GM19468 (cell line): ENCODE data around the gene USP21.
A peak's percentile ranks its signal among the peaks of the same experiment; 100 is the strongest.

ENCODE experiments used
- ATAC-seq: cut with Tn5 transposase; IDR thresholded peaks from one replicate; pipeline ENCODE4 v1.9.1; 2021; ENCODE audit warnings: mild to moderate bottlenecking, moderate library complexity, moderate number of reproducible peaks; ENCODE audit not compliant: unreplicated experiment; ENCODE audit errors: extremely low read depth

The USP21 gene

GRCh38 chr1:161132410-161133219 lies 26.7 kb upstream of the USP21 start, which contains the start of gene DEDD:
Gene DEDD, minus strand, starts transcription at chr1:161132667. Its CDS starts 8,205 bp downstream, at chr1:161124462.
- ATAC-seq = peak; percentile 88

GRCh38 chr1:161133220-161133740 lies 26.0 kb upstream of the USP21 start:
- no peak for ATAC-seq

GRCh38 chr1:161137881-161138280 lies 21.4 kb upstream of the USP21 start:
- no peak for ATAC-seq

- no peak for ATAC-seq
Measured at GRCh38 chr1:161138431-161138830, 20.9 kb upstream of the USP21 start.

GRCh38 chr1:161139766-161140165 lies 19.5 kb upstream of the USP21 start:
- ATAC-seq = no peak

GRCh38 chr1:161140755-161141400 lies 18.4 kb upstream of the USP21 start:
- ATAC-seq = no peak

- ATAC-seq = no peak
Measured at GRCh38 chr1:161145832-161146231, 13.5 kb upstream of the USP21 start.

GRCh38 chr1:161153176-161153575 lies 6.1 kb upstream of the USP21 start:
- ATAC-seq = no peak

- ATAC-seq = peak; percentile 63
Measured at GRCh38 chr1:161153682-161154337, 5.5 kb upstream of the USP21 start, which contains the start of gene UFC1. Gene UFC1, plus strand, starts transcription at chr1:161153978. Its CDS starts 20 bp downstream, at chr1:161153998.

- ATAC-seq = no peak
Measured at GRCh38 chr1:161157867-161158266, 1.4 kb upstream of the USP21 start.

- ATAC-seq = no peak
Measured at GRCh38 chr1:161158316-161159010, 837 bp upstream of the USP21 start.

GRCh38 chr1:161159913-161160243 lies 578 bp downstream of the USP21 start:
- no peak for ATAC-seq

GRCh38 chr1:161160671-161161145 lies 1.4 kb downstream of the USP21 start:
- ATAC-seq = no peak

GRCh38 chr1:161161652-161162051 lies 2.4 kb downstream of the USP21 start:
- no peak for ATAC-seq

- ATAC-seq = no peak
Measured at GRCh38 chr1:161162052-161162451, 2.8 kb downstream of the USP21 start.

GRCh38 chr1:161162806-161163205 lies 3.5 kb downstream of the USP21 start:
- no peak for ATAC-seq

- ATAC-seq = no peak
Measured at GRCh38 chr1:161163793-161164192, 4.5 kb downstream of the USP21 start.

- no peak for ATAC-seq
Measured at GRCh38 chr1:161164901-161165610, 5.8 kb downstream of the USP21 start.
